GM20000 (cell line): ENCODE data around the gene TMEM163.

Experiments used
- DNase-seq: peaks from one replicate; pipeline ENCODE4 v3.0.0; 2012; ENCODE audit warnings: low spot score
- TF ChIP-seq, protein P1 (sequence below): IDR thresholded peaks from 2 replicates; pipeline ENCODE4 v1.5.1; 2012; ENCODE audit warnings: mild to moderate bottlenecking, control low read depth; ENCODE audit errors: extremely low read depth, missing control alignments

TMEM163 gene

DNA sequence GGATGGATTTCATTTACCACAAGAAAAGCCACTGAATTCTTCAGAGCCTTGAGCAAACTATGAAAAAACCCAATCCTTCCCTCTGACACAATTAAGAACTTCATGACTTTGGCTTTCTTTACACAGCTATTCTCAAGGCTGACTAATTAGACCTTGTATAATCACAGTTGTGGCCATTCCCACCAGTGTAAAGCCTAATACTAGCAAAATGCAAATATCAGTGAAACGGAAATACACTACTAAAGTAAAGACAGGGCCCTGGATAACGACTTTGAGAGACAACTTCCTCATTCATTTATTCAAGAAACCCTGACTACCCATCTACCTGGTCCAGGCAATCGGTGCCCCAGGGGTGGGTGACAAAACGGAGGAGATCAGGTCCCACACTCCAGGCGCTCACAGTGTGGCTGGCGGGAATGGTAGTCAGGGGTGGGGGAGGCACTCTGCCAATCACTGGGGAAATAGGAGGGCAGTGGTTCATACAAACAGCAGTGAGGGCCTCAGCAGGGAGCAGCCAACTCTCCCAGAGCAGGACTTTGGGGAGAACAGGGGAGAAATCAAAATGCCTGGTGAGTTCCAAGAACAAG, 28.1 kb downstream of the TMEM163 start:
- TF ChIP-seq, protein P1, sequence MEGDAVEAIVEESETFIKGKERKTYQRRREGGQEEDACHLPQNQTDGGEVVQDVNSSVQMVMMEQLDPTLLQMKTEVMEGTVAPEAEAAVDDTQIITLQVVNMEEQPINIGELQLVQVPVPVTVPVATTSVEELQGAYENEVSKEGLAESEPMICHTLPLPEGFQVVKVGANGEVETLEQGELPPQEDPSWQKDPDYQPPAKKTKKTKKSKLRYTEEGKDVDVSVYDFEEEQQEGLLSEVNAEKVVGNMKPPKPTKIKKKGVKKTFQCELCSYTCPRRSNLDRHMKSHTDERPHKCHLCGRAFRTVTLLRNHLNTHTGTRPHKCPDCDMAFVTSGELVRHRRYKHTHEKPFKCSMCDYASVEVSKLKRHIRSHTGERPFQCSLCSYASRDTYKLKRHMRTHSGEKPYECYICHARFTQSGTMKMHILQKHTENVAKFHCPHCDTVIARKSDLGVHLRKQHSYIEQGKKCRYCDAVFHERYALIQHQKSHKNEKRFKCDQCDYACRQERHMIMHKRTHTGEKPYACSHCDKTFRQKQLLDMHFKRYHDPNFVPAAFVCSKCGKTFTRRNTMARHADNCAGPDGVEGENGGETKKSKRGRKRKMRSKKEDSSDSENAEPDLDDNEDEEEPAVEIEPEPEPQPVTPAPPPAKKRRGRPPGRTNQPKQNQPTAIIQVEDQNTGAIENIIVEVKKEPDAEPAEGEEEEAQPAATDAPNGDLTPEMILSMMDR = no peak
- DNase-seq = no peak

DNA sequence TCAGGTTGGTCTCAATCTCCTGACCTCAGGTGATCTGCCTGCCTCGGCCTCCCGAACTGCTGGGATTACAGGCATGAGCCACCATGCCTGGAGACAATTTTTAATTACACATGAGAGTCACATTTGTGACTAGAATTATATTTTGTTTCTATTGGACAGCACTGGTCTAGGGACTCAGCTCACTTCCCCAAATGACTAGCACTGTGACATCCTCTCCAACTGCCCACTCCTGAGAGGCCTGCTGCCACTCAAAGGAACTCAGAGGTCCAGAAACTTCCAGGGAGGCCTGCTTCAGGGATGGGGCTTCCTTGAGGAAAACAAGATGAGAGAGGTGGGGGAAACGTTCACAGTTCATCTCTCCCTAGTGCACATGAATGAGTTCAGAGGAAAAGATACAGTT, 29.5 kb downstream of the TMEM163 start:
- TF ChIP-seq, protein P1 = no peak
- no peak for DNase-seq

DNA sequence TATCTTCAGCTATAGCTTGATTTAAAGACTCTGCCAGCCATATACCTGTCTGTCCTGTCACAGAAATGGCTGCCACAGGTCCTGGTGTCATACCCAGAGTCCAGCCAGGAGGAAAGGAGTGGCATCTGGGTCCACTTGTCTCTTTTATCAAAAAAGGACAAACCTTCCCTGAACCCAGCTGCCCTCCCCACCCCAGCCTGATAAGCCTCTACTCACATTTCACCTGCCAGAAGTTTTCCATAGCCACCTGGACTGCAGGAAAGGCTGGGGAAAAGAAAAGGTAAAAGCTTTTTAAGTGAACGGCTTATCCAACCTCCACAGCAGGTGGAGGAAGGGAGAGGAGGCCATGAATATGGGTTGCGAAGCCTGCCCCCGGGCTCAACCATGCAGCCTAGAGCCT, 32.8 kb downstream of the TMEM163 start:
- DNase-seq = no peak

DNA sequence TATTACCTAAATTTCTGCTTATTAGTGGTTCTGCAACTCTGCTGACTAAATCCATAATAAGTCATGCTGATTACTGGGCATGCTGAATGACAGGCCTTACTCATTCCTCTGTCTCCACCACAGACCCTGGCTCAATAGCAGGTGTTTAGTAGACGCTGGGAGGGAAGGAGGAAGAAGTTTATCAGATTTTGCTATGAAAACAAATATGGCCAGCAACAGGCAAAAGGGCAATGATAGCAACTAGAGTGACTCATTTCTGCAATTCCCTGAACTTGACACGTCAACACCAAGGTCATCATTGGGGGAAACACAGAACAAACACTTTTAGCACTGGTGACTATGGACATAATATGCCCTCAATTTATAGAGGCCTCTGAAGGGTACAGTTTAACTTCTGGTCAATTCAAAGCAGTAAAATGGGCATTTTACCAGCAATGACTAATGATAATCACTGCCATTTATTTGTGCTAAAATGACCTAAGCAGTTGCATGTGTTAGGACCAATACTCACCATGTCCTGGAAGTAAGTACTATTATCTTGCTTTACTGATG, 35.2 kb downstream of the TMEM163 start:
- peak; percentile 32 for DNase-seq
- TF ChIP-seq, protein P1 = no peak

More for the DNA sequence above, 32.8 kb downstream of the TMEM163 start:
- TF ChIP-seq, protein P1 = no peak

DNA sequence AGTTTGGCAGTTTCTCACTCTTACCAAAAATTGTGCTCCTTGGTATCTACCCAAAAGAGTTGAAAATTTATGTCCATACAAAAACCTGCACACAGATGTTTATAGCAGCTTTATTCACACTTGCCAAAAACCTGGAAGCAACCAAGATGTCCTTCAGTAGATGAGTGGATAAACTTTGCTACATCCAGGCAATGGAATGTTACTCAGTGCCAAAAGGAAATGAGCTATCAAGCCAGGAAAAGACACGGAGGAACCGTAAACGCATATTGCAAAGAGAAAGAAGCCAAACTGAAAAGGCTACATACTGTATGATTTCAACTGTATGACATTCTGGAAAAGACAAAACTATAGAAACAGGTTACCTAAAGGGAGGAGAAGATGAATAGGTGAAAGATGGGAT, 36.1 kb downstream of the TMEM163 start:
- no peak for DNase-seq
- TF ChIP-seq, protein P1 = no peak

DNA sequence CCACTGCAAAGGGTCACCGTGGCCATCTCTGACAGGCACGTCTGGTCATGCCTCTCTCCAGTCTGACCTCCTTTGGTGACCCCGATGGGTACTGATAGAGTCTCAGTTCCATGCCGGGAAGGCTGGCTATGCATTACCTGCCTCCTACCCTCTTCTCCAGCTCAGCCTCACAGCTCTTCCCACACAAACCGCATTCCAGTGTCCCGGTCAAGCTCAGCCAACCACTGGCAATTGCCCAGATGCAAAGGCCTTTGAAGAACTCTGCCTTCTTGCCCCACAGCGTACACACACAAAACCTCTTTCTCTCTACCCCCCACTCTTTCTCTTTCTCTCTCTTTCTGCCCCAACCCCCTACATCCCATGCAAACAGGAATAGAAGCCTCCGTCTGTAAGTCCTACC, 37.6 kb downstream of the TMEM163 start:
- TF ChIP-seq, protein P1 = no peak

DNA sequence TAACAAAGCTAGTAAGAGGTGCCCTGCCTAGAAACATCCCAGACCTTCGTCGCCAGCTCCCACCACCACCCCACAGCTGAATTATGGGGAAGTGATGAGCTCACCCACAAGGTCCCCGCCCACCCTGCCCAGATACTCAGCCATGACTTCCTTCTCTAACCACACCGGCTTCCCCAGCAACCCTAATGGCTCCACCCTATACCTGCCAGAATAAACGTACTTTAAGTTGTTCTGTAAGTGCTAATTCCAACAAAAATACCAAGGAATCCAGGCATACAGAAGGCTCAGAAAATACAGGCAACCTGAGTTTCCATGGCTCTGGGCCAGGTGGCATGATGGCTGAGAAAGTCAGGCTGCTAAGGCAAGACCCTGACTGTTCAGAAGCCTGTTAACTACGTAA, 39.1 kb downstream of the TMEM163 start:
- no peak for DNase-seq
- TF ChIP-seq, protein P1 = no peak

More for the DNA sequence above, 37.6 kb downstream of the TMEM163 start:
- DNase-seq = no peak
